Mammary microvascular endothelial cell (primary cell): ENCODE results near the gene ZCCHC12. TPM values are rescaled to one million over a fixed set of nuclear protein-coding genes. Genes with fewer than 3 reads are reported as not detected.

Experiments
- total RNA-seq: library from RNA; depleted of rRNA; stranded (reverse); fragments of >200 nt; gene quantifications from 2 replicates; pipeline ENCODE4 v1.2.3, GENCODE V29; 2015

Gene ZCCHC12
- 0.33 TPM in 1 of 2 replicates, not detected in the other for total RNA-seq

DNA sequence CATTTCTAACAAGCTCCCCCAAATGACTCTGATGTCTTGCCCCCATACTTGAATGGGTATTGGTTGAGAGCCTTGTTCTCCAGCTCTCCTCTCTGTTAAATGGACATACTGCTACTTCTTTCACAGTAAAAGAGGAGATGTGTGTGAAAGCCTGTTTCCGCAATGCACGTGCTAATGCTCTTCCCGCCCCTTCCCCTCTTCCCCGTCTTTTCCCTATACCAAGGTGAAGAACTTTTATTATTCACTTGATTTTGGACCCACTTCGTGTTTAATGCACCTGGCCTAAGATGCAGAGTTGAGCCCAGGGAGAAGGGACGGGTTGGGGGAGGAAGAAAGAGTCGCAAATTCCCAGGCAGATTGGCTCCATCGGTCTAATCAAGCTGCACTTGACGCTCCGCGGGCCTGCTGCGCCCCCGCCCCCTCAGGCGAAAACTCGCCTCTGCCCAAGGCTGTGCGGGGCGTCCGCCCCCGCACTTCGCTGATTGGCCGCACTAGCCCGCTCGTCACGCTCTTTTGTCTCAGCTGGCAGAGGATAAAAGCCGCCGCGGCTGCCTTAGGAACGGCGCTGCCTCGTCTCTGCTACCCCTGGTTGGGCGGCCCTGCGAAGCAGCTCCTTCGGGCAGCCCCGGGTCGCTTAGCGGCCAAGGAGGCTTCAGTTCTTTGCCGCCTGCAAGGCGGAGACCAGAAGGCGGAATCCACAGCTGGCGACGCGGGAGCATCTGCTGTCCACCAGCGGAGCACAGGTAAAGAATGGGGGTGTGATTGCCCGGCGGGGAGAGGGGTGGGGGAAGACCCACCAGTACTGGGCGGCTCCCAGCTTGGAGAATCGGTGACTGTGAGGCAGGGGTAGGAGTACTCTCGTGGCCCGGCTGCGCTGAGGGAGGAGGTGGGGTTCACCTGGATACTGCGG is at the start of gene ZCCHC12:
Gene ZCCHC12, plus strand, starts transcription at position 562 of the 910 bp plus-strand sequence. CDS start 1,421 bp downstream, outside the sequence.

Other genes with a start within 250 kb of the ZCCHC12 start
- gene IL13RA1, start 96.2 kb upstream of the ZCCHC12 start, total RNA-seq: 51.7 and 58.1 TPM in 2 replicates
- gene LONRF3, start 150.8 kb downstream of the ZCCHC12 start, total RNA-seq: 2.3 and 3.9 TPM in 2 replicates
- not detected in 2 replicates for gene CT47C1, start 249.2 kb downstream of the ZCCHC12 start, total RNA-seq